Activated CD4-positive, alpha-beta T cell treated with anti-CD3 and anti-CD28 coated beads for 1 hour (primary cell): ENCODE measurements around the gene CACNA2D3.

Source experiments
- DNase-seq: peaks from one replicate; pipeline ENCODE4 v3.0.0-alpha.2; 2020

Gene CACNA2D3

DNA sequence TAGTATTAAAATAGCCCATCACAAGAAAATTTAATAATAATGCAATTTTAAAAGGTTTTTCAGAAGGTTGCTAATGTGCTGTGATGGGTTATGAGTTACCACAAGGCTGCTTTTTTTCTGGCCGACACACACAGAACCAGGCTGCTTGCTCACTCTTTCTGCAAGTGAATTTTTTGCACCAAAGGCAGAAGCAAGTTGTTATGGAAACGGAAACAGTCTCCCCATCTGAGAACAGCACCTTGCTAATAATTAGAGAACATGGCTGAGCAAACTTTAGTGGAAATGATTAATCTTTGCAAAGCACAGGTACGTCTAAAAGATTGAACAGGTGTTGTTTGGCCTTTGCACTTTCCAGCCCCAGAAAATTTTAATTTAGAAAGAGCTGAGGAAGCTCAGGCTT is 51.0 kb downstream of the CACNA2D3 start:
- DNase-seq, result no peak

DNA sequence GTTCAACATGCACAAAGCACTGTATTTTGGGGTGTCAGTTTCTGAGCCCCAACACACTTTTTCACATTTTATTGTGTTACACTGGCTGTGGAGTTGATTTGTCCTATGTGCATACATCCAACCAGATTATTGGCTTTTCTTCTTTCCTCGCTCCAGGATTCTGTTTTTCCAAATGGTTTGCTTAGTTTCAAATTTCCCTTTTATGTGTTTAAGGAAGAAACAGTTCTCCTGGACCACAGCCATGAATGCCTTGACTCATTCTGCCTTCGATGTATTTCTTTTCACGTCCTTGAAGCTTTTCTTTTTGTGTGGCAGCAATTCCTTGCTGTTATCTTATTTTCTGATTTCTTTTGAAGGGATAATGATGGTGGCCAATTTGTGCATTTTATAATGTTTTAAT is 53.8 kb downstream of the CACNA2D3 start:
- no peak for DNase-seq

DNA sequence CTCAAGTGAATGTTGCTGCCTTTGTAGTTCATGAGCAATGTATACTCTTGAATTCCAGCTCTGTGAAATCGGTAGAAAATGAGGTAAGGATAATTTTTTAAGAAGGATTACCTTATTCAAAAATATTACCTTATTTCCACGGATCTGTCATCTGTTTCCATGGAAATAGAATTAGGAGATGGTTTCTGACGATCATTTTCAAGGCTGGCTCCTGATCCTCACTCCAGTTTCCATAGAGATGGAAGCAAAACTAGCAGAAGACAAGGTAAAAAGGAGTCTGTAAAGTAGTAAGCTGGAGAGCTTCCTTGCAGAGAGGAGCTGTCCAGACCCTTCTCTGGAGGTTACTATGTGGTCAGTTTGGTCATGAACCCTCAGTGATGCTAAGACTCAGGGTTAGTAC is 55.5 kb downstream of the CACNA2D3 start:
- no peak for DNase-seq

DNA sequence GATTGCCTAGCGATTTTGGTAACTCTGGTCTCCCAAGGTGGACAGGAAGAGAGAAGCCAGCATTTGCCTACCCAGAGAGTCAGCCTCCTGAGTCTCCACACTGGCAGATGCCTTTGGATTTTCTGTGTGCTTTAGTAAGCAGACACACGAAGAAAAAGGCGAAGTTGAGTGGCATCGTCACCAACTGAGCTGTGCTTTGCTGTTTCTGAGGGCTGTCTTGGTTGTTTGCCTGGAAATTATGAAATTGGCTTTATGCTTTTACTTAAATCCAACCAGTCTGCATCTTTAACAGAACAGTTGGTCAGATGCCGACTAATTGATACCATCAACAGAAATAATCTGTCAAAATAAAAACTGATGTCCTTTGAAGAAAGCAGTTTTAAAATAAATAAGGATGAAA is 56.0 kb downstream of the CACNA2D3 start:
- no peak for DNase-seq

DNA sequence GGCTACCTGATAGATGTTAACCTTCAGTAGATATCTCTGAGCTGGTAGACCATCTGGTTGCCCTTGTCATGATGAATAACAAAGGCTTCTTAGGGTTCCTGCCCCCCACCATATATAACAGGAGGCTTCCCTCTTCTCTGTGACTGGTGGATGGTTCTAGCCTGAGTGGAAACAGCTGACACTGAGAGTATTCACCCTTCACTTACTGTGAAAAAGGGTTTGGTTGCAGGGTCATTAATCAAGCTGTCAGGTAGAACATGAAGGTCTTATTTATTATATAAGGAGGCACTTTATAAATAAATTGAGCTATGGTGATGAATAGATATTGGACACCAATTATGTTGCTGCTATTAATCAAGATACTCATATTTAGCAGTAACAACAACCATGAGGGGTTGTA is 58.6 kb downstream of the CACNA2D3 start:
- DNase-seq, result no peak

DNA sequence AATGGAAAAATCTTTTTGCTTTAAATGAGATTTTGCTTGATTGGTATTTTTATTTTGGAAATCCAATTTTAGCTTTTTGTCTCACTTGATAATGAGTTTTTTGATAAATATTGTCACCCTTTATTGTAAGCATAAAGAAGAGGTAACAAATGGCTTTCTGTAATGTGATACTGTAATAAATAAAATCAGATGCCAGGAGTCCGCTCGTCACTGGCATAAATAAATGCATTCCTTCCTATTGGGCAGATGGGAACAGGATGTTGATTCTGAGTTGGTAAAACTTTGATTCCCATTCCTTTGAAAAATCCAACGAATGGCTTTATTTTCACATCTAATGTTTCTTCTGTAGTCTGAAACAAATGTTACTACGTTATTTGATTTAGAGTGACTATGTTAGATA is 59.9 kb downstream of the CACNA2D3 start:
- no peak for DNase-seq

DNA sequence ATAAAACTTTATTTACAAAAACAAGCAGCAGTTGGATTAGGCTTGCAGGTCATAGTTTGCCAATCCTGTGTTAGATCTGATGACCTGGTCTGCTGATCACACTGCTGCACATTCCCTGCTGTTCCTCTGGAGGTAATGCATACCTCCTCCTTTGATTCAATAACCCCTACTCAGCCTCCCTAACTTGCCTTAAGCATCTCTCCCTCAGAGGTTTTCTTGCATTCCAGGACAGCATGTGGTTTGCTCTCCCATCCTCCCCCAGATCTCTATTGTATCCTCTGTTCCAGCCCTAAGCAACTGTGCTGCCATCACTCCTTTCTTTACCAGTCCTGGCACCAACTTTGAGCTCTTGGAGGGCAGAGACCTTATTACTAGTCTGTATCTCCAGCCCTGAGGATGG is 63.4 kb downstream of the CACNA2D3 start:
- no peak for DNase-seq

DNA sequence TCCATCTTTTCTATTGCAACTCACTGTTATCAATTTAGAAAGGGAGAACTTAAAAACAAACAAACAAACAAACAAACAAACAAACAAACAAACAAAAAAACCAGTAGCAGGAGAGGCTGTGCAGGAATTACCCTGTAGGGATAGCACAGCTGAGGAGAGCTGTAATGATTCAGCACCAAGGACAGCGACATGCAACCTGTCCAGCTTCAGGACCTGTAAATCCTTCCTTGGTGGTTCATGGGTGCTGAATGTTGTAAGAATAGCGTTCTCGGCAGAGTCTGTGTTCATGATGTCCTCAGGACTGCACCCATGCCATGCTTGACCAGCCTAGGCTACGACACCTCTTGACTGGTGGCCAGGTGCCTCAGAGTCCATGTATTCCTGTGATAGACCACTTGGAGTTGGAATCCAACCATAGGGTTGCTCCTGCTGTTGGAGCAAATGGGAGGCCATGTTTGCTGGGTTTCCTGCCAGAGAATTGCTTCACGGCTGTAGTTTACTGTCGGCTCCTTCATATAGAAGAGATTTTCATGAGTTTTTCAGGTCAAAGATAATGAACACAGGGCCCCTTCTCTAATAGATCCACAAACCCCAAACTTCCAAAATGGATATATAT is 65.9 kb downstream of the CACNA2D3 start:
- DNase-seq, result no peak

DNA sequence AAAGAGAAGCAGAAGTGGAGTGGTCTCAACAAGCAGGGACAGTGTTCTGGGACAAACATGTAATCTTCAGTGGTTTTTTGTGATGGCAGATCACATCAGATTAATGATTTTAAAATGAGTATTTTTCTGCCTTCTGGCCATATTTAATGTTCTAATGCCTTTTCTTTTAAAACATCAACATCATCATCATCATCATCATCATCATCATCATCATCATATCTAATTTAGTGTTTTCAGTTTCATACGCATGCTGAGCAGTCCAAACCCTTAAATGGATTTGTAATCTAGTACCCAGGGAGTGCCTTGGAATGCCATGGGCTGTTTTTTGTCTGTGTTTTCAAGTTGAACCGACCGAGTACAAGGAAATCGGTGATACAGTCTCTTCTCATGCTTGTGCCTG is 68.9 kb downstream of the CACNA2D3 start:
- DNase-seq, result no peak

DNA sequence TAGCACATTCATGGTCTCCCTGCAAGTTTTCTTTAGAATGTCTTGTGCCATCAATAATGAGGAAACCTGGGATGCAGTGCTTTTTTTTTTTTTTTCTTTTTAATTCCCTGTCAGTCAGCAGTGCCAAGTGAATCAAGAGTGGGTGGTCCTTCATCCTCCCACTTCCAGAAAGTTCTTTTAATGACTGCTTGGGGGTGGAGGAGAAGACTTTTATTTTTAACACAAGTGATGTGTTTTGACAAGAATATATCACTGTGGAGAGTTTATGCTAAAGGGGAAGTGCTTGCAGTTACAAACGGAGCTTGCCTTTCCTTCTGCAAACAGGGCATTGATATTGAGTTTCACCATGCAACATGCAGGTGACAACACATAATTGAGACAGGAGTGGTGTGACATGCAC is 69.7 kb downstream of the CACNA2D3 start:
- DNase-seq, result no peak

DNA sequence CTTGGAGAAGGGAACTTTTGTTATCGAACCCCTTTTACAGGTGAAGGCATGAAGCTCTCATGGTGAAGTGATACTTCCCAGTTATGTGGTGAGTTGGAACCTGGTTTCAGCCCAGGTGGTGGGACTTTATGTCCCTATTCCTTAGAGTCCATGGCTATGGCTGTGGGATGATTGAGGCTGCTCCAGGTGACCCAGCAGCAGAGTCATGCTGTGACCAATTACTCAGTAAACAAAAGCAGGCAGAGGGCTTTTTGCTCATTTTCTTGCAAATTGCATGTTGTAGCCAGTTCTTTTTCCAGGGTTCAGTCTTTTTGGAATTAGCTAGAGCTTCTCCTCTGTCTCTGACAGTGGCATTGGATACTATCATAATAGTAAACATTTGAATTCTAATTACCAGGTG is 70.7 kb downstream of the CACNA2D3 start:
- no peak for DNase-seq

DNA sequence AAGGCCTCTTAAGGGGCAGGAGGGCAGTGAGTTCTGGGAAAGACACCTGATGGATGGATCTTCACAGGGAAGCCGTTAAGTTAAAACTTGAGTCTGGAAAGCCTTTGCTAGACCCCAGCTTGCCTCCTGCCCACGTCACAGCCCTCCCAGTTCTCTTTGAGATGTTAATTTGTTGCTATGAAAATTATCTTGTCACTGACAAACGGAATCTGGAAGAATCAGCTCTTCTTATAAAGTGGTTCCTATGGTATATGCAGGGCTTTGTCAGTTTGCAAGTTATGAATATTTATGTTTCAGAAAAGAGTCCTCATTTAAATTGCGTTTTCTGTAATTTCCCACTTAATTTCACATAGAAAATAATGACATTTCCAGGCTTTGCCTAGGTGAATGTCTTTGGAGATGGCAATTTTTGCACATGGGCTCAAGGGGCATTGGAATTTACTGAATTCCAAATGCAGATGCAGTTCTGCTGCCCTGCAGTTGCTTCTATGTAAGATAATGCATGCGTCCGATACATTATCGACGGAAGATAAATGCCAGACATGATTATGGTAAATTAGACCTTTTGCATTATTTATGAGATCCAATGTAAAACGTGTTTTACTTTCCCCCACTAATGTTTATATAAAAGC is 74.1 kb downstream of the CACNA2D3 start:
- no peak for DNase-seq

DNA sequence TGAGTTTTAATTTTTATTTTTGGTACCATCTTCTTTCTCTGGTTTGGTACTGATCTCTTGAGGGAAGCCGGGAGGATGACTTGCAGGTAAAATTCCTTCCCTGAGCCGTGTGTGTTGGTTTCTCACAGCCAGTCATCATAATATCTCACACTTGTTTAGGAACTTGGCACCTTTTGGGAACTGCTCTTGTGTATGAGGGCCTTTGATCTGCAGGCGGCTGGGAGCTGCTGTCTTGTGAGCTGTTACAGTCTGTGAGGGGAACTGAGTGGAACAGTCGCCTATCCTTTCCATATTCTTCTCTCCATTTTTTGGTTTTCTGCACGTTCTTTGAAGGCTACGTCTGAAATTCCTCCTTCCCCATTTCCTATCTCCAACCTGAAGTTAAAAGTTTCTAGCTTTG is 75.2 kb downstream of the CACNA2D3 start:
- DNase-seq, result no peak

DNA sequence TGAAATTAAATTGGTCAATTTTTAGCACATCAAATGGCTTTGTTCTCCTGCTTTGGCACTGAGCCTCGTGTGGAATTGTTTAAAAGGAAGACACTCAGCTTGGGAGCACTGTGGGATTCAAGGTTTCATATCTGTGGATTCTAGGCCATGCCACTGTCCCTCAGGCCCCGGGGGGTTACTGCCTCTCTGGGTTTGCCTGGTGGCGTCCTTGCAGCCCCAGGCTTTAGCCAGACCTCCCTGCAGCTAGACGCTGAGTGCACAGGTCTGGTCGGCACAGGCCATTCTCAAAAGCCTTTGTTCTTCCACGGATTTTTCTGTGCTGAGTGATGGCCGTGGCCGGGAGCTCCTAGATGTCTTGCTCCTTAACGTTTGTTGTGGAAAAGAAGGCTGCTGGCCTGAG is 76.2 kb downstream of the CACNA2D3 start:
- DNase-seq, result no peak

DNA sequence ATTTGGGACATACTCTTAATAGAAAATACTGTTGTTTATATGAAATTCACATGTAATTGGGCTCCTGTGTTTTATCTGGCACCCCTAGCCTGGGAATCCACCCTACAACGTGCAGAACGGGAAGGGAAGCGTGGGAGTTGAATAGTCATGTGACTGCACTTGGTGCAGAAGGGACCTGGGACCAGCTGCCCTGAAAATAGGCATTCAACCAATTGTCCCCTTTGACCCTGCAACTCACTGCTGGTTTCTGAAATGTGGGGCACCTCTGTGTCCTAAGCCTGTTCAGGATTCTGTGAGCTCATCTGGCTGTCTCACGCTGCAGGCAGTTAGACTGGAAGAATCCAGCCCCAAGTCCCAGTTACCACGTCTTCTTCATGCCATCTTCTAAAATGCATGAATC is 79.7 kb downstream of the CACNA2D3 start:
- no peak for DNase-seq

DNA sequence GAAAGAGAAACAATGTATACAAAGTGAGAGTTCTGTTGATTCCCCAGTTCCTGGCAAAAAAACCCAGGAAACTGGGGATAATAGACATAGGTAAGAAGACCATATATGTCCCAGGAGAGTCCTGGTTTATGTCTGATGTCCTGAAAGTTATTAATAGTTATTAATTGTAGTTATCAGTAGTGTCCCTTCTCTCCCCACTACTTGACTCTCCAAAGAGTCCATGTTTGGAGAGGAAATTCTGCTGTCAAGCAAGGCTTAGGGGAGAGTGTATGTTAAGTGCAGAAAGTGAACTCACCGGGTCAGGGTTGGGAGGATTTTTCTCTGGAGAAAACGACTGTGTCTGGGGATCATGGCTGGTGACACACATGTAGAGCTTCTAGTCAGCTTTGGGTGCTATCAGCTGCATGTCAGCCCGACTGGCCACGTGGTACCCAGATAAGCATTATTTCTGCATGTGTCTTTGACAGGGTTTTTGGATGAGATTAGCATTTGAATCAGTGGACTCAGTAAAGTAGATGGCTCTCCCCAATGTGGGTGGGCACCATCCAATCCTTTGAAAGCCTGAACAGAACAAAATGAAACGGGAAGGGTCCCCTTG is 80.4 kb downstream of the CACNA2D3 start:
- DNase-seq, result no peak

DNA sequence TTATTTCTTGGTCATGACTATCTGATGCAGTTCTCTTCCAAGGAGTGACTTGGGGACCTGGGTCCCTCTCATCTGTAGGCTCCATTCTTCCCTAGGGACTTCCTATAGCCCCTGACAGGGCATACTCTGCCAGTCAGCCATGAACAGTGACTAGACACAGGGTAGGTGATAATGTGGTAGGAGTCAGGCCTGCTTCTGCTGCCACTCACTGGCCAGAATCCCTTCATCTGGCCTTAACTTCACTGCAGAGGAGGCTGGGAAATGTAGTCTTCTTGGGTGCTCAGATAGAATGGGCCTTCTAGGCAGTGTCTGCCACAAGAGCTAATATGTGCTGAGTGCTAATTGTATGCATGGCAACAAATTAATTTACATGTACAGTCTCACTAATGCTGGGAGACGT is 84.5 kb downstream of the CACNA2D3 start:
- DNase-seq, result no peak

DNA sequence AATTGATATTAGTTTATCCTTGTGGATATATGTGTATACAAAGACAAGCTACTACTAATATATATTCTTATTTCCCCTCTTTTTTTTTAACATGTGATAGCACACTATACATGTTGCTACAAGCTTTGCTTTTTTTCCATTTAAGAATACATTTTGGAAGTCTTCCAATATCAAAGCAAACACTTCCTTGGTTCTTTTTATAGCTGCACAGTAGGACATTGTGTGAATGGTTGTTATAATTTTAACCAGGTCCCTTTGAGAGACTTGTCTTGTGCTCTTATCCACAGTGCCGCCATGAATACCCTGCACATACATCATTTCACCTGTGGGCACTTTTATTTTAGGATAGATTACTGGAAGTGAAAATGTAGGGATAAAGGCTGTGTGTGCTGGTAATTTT is 88.7 kb downstream of the CACNA2D3 start:
- no peak for DNase-seq

DNA sequence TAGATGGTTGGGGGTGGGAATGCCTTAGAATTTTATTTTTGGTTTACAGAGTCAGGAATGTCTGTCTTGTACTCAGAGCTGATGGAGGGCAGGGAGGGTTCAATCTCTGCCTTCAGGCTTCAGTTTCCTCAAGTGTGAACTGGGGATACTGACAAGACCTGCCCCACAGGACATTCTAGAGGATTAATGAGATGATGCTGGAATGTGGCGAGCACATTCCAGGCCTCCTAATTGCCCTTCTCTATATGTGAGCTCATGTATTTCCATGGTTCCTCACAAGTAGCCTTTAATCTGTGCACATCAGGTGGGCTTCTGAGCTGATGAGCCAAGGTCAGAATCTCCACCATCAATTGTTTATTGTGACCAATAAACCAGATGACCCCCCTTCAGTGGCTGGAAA is 90.4 kb downstream of the CACNA2D3 start:
- DNase-seq, result no peak

DNA sequence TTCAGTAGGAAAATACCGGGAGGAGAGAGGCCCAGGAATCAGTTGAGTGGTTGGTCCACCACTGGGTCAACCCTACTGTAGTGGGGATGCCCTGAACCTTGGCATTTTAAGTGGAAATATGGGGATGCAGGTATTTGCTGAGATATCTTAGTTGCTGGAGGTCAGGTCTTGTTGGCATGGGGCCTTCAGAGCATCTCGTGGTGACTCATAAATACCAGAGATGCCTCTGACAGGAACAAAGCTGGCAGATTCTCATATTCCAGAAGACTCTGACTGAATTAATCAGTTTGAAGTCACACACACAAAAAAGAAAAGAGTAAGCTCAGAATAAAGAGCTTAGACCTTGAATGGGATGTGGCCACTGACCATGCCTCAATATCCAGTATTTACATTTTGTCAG is 91.6 kb downstream of the CACNA2D3 start:
- DNase-seq, result no peak

DNA sequence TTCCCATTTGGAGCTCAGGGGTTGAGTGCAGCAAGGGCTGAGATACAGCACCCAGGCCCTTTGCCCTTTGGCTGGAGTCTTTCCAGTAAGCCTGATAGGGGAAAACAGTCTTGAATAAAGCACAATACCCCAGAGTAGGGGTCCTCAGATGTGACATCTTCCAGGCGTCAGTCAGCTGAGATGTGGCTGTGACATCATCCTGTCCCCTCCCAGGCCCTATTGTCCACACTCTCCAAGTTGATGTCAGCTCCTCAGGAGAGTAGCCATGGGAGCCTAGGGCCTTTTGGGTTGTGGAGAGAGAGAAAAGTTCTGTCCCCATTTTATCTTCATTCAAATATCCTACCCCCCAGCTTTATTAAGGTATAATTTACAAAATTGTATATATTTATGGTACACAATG is 92.5 kb downstream of the CACNA2D3 start:
- DNase-seq, result no peak

DNA sequence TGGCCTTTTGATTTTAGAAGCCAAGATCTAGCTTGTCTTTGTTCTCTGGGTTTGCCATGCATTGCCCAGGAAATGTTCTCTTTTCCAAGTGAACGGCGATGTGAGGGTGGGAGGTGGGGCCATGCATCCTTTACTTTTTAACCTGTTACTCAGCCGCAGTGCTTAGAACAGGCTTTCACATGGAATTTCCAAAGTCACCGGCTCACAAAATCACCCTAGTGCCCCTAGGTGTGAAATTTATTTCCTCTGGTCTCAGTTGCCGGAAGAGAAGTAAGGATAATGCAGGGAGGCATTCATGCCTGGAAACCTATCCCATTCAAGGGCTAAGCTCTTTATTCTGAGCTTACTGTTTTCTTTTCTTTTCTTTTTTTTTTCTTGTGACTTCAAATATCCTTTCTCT is 93.2 kb downstream of the CACNA2D3 start:
- DNase-seq, result no peak

DNA sequence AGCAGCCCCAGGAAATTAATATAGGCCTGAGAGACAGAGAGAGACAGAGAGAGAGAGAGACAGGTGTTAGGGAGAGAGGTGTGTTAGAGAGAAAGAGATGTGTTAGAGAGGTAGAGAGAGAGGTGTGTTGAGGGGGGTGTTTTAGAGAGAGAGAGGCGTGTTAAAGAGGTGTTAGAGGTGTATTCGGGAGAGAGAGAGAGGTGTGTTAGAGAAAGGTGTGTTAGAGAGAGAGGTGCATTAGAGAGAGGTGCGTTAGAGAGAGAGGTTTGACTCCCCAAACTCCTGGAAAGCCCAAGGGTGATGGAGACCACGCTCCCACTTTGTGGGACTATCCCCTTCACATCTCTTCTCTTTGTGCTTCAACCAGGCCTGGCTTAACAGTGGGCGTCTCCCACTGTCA is 95.5 kb downstream of the CACNA2D3 start:
- DNase-seq, result no peak

DNA sequence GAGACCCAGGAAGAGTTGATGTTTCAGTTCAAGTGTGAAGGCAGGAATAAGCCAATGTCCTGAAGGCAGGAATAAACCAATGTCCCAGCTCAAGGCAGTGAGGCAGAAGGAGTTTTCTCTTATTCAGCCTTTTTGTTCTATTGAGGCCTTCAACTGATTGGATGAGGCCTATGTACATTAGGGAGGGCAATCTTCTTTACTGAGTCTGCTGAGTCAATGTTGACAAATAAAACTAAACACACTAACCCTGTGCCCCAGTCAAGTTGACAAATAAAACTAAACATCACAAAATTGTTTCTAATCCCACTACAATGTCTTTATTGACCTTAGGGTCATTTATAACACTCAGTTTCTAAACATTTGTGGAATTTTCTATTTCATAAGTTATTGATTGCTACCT is 100.0 kb downstream of the CACNA2D3 start:
- no peak for DNase-seq

DNA sequence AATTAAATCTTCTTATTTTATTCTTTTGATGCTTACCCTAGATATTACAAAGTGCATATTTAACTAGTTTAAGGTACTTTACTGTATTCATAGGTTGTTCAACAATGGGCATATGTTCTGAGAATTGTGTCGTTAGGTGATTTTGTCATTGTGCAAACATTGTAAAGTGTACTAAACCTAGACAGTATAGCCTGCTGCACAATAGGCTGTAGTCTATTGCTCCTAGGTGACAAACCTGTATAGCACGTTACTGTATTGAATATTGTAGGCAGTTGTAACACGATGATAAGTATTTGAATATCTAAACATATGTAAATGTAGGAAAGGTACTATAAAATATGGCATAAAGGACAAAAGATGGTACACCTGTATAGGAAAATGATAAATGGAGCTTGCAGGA is 100.7 kb downstream of the CACNA2D3 start:
- DNase-seq, result no peak
